GM13977 (cell line): ENCODE measurements around the gene PKD1L1.

Experiments used
- DNase-seq: peaks from one replicate; pipeline ENCODE4 v3.0.0; 2012; ENCODE audit warnings: low spot score
- CTCF ChIP-seq: IDR thresholded peaks from 2 replicates; pipeline ENCODE4 v1.5.1; 2012; ENCODE audit warnings: mild to moderate bottlenecking, control low read depth; ENCODE audit not compliant: insufficient read depth; ENCODE audit errors: extremely low read depth, missing control alignments
- in situ Hi-C: fragments of 300-500 bp; cut with MboI; formaldehyde crosslinking; loops from one replicate; pipeline ENCODE4 v1.12.0; 2022; ENCODE audit warnings: low sequenced_read_pairs, low pct_unique_long_range_greater_than_20kb, mixed read lengths, inconsistent platforms; ENCODE audit not compliant: unreplicated experiment

PKD1L1 gene

GRCh38 chr7:47866120-47866519 lies 82.1 kb downstream of the PKD1L1 start:
- TF ChIP-seq CTCF: no peak
- in situ Hi-C loops: no loop called here
- no peak for DNase-seq

GRCh38 chr7:47852330-47853245 lies 95.7 kb downstream of the PKD1L1 start:
- no peak for DNase-seq
- in situ Hi-C loops: no loop called here
- TF ChIP-seq CTCF: peak; percentile 50

GRCh38 chr7:47847207-47847606 lies 101.1 kb downstream of the PKD1L1 start:
- no peak for TF ChIP-seq CTCF
- no peak for DNase-seq
- in situ Hi-C loops: no loop called here

GRCh38 chr7:47846138-47846836 lies 102.0 kb downstream of the PKD1L1 start:
- no peak for TF ChIP-seq CTCF
- DNase-seq: no peak
- in situ Hi-C loops: no loop called here

- no peak for TF ChIP-seq CTCF
- DNase-seq: no peak
- in situ Hi-C loops: no loop called here
Measured at GRCh38 chr7:47844311-47844710, 104.0 kb downstream of the PKD1L1 start.

GRCh38 chr7:47843291-47843690 lies 105.0 kb downstream of the PKD1L1 start:
- no peak for DNase-seq
- in situ Hi-C loops: no loop called here
- no peak for TF ChIP-seq CTCF
